Spleen (tissue), 11 donors: ENCODE data around the gene EIF2A. TPM values are rescaled to one million over a fixed set of nuclear protein-coding genes. Genes with fewer than 3 reads are reported as not detected.

ENCODE experiments used
- DNase-seq: peaks from one replicate; pipeline ENCODE4 v3.0.0-alpha.2; 2020
- H3K27ac ChIP-seq, 8 donors: fragments of 200-600 bp; sonication (generic) in 7 of 8; 1 replicate in 4 of 8; 2 replicates in 4 of 8; pipeline versions ENCODE4 v1.5.0 to v1.8.0; 2016 to 2021; ENCODE audit warnings: inconsistent platforms in 4 of 8, mild to moderate bottlenecking in 4 of 8, moderate library complexity in 1 of 8
- H3K27me3 ChIP-seq, 7 donors: fragments of 200-600 bp; sonication (generic) in 6 of 7; replicated peaks in 1 of 7; 1 replicate in 4 of 7; 2 replicates in 3 of 7; pipeline versions ENCODE4 v1.5.0 to v1.8.0; 2016 to 2021; ENCODE audit warnings: inconsistent platforms in 3 of 7, mild to moderate bottlenecking in 1 of 7
- H3K36me3 ChIP-seq, 6 donors: fragments of 200-600 bp; sonication (generic) in 5 of 6; 1 replicate in 4 of 6; 2 replicates in 2 of 6; pipeline versions ENCODE4 v1.5.0 to v1.8.0; 2016 to 2021; ENCODE audit warnings: inconsistent platforms in 2 of 6
- H3K4me1 ChIP-seq, 6 donors: fragments of 200-600 bp; sonication (generic) in 5 of 6; 1 replicate in 3 of 6; 2 replicates in 3 of 6; pipeline versions ENCODE4 v1.5.0 to v1.8.0; 2016 to 2021; ENCODE audit warnings: inconsistent platforms in 3 of 6
- H3K4me3 ChIP-seq, 8 donors: fragments of 200-600 bp; sonication (generic) in 7 of 8; 1 replicate in 4 of 8; 2 replicates in 4 of 8; pipeline versions ENCODE4 v1.5.0 to v1.8.0; 2016 to 2021; ENCODE audit warnings: inconsistent platforms in 4 of 8, mild to moderate bottlenecking in 4 of 8, moderate library complexity in 2 of 8
- H3K9me3 ChIP-seq, 8 donors: fragments of 200-600 bp; sonication (generic) in 7 of 8; 1 replicate in 4 of 8; 2 replicates in 4 of 8; pipeline versions ENCODE4 v1.5.0 to v1.8.0; 2016 to 2021; ENCODE audit warnings: inconsistent platforms in 4 of 8
- POLR2A ChIP-seq, 3 donors: fragments of 450-650 bp; IDR thresholded peaks; one replicate each; pipeline ENCODE4 v1.5.1; 2017; ENCODE audit warnings: antibody characterized with exemption in 3 of 3, mild to moderate bottlenecking in 1 of 3
- POLR2AphosphoS5 ChIP-seq, 3 donors: sonication (generic); formaldehyde crosslinking; IDR thresholded peaks; one replicate each; pipeline ENCODE4 v1.5.1; 2017; ENCODE audit warnings: antibody characterized with exemption in 3 of 3
- WGBS, 5 donors: extraction: QIAGEN DNeasy Blood & Tissue Kit in 3 of 5; methylation state at CpG; one replicate each; pipeline versions ENCODE4 v1.1.5 to v1.1.7; 2013 to 2018; 5-methylcytosine and 5-hydroxymethylcytosine counted together
- intact Hi-C: fragments of 100-400 bp; cut with DNase I; formaldehyde crosslinking; loops from one replicate; pipeline ENCODE4 v1.15.0; 2023; ENCODE audit warnings: low total_unique reads
- polyA plus RNA-seq, 3 donors: library from polyadenylated mRNA; stranded (reverse); fragments of 200-250 nt; gene quantifications; one replicate each; pipeline ENCODE4 v1.2.1, GENCODE V29; 2013
- total RNA-seq, 7 donors: library from RNA; depleted of rRNA in 3 of 7; stranded (reverse); fragments of >200 nt in 3 of 7; fragmentation: NEBNext Ultra II Directional in 4 of 7; extraction: Animal tissue kit (Norgen Biotek cat#: 25700) in 4 of 7; gene quantifications; one replicate each; pipeline versions ENCODE4 v1.1.0 to v1.2.1, GENCODE V29; 2016 to 2021
- TF ChIP-seq, protein P1 (sequence below), 11 experiments: fragments of 200-600 bp in 7 of 11; fragments of 450-650 bp in 4 of 11; sonication (generic) in 4 of 11; IDR thresholded peaks in 8 of 11; conservative IDR thresholded peaks in 3 of 11; 1 replicate in 7 of 11; 2 replicates in 4 of 11; pipeline versions ENCODE4 v1.4.0 to v1.8.0; 2016 to 2021; ENCODE audit warnings: antibody characterized with exemption in 11 of 11, inconsistent platforms in 4 of 11, mild to moderate bottlenecking in 1 of 11
- donor health status: healthy with polysubstance abuse.
- donor health status: DM: no; HTN: no; CAD: no; lungs with moderate emphysema.
- donor health status: DM: no; HTN: no; CAD: no.
- donor health status: Bipolar disorder and iron deficiency.
- donor health status: healthy.
- donor health status: DM: no; HTN: no; CAD: no.
- donor health status: DM: yes; HTN: yes; CAD: no.

Gene EIF2A
- total and polyA plus RNA-seq, 10 donors: 53.7 to 149 (median 78.4) TPM

DNA sequence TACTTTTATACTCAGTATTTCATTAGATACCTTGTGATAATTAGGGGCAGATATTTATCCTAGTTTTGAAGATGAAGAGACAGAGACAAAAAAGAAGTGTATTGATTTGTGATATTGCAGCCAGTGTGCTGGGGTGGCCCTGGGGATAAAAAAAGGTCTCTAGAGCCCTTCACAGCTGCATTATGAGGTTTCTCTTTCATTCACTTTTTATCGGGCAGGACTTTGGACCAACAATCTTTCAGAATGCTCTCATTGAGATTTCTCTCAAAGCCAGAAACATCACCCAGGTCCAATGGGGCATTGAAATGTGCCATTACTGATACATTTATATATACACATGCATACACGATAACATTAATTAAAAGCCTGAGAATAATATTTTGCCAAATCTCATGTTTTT, 36.0 kb downstream of the EIF2A start:
- 75 to 83% (median 81%) methylated on average over 2 of the region's 2 CpGs for WGBS, 5 donors
- Histone ChIP-seq H3K9me3 (no peaks in the 10 kb centered on the region), H3K4me3 (no peak overlapping the region), H3K36me3 (peaks cover 0 to 89% (median 63%) of the 10 kb centered on the region in 6 donors), H3K4me1 (no peaks in the 10 kb centered on the region), H3K27ac (no peak overlapping the region), H3K27me3 (no peaks in the 10 kb centered on the region)
- intact Hi-C loops: no loop called here
- TF ChIP-seq POLR2A (IDR thresholded peaks at IDR 0.05): no peak
- no peak for TF ChIP-seq POLR2AphosphoS5 (IDR thresholded peaks at IDR 0.05)
- TF ChIP-seq, protein P1, sequence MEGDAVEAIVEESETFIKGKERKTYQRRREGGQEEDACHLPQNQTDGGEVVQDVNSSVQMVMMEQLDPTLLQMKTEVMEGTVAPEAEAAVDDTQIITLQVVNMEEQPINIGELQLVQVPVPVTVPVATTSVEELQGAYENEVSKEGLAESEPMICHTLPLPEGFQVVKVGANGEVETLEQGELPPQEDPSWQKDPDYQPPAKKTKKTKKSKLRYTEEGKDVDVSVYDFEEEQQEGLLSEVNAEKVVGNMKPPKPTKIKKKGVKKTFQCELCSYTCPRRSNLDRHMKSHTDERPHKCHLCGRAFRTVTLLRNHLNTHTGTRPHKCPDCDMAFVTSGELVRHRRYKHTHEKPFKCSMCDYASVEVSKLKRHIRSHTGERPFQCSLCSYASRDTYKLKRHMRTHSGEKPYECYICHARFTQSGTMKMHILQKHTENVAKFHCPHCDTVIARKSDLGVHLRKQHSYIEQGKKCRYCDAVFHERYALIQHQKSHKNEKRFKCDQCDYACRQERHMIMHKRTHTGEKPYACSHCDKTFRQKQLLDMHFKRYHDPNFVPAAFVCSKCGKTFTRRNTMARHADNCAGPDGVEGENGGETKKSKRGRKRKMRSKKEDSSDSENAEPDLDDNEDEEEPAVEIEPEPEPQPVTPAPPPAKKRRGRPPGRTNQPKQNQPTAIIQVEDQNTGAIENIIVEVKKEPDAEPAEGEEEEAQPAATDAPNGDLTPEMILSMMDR (IDR thresholded peaks at IDR 0.05 in 8 of 11, conservative IDR thresholded peaks at IDR 0.05 in 3 of 11): no peak
- DNase-seq: no peak

DNA sequence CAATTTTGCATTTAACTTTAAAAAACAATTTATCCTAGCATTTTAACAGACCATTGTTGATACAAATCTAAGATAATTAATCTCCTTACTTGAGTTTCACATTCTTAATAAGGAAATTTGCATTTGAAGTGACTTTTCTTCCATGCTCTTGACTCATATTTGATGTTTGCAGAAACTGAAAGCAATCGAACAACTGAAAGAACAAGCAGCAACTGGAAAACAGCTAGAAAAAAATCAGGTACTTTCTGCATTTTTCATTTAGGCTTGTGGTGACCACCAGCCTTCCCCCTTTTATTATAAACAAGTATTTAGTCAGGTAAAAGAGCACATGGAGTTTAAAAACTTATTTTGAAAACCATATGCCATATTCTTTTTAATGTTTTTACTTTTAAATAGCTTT, 36.4 kb downstream of the EIF2A start:
- no peak for DNase-seq
- WGBS, 5 donors: 52 to 75% (median 69%) methylated on average over 1 of the region's 1 CpG
- TF ChIP-seq, protein P1 (IDR thresholded peaks at IDR 0.05 in 8 of 11, conservative IDR thresholded peaks at IDR 0.05 in 3 of 11): no peak
- Histone ChIP-seq H3K27me3 (no peaks in the 10 kb centered on the region), H3K9me3 (no peaks in the 10 kb centered on the region), H3K27ac (no peak overlapping the region), H3K4me3 (no peak overlapping the region), H3K4me1 (no peaks in the 10 kb centered on the region), H3K36me3 (peaks cover 0 to 86% (median 63%) of the 10 kb centered on the region in 6 donors)
- intact Hi-C loops: no loop called here

DNA sequence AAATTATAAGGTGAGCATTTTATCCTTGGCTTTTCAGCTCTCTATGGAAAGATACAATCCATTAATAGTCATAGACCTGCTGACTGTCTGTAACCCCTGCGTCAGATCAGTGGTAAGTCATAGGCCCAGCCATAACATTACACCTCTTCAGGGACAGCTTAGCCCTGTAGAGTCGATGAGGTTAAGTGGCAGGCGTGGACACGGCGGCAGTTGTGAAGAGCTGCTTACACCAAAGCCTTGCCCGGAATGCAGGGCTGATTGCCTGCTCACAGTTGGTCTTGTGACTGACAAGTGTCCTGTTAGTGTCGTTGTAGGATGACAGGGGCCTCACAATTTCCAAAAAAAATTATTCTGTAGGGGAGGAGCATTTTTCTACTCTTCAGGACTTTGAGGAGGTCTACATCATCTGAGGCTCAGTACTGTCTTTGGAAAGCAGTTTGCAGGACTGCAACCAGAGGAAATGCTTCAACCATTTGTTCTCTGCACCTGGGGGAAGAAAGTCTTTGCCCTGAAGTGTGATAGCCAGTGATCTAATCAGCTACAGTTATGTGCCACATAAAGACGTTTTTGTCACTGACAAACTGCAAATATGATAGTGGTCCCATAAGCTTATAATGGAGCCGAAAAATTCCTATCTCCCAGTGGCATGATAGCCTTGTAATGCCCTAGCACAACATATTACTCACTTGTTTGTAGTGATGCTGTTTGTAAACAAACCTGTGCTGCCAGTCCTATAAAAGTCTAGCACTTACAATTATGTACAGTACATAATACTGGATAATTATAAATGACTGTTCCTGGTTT, 41.6 kb downstream of the EIF2A start:
- no peak for TF ChIP-seq POLR2AphosphoS5 (IDR thresholded peaks at IDR 0.05)
- TF ChIP-seq, protein P1 (IDR thresholded peaks at IDR 0.05 in 8 of 11, conservative IDR thresholded peaks at IDR 0.05 in 3 of 11): no peak
- TF ChIP-seq POLR2A (IDR thresholded peaks at IDR 0.05): no peak
- intact Hi-C loops: no loop called here
- no peaks in the 10 kb centered on the region for H3K9me3 ChIP-seq
- H3K27me3 ChIP-seq: no peaks in the 10 kb centered on the region
- 65 to 75% (median 69%) methylated on average over 9 of the region's 9 CpGs for WGBS, 5 donors
- no peaks in the 10 kb centered on the region for H3K4me1 ChIP-seq
- H3K27ac ChIP-seq: no peak overlapping the region
- H3K4me3 ChIP-seq: no peak overlapping the region
- no peak for DNase-seq
- peaks cover 0 to 42% (median 24%) of the 10 kb centered on the region in 6 donors for H3K36me3 ChIP-seq

DNA sequence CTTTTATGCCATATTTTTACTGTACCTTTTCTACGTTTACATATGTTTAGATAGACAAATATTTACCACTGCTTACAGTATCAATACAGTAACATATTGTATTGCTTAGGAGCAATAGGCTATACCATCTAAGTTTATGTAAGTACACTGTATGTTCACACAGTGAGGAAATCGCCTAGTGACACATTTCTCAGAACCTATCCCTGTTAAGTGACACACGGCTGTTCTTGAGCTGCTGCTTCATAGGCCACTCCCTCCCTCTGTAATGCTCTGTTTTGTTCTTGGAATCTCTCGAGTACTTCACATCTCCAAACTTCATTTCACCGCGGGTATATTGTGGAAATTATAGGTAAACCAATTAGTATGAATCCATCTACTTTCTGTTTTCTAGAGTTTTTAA, 43.2 kb downstream of the EIF2A start:
- no peak overlapping the region for H3K4me3 ChIP-seq
- no peaks in the 10 kb centered on the region for H3K27me3 ChIP-seq
- TF ChIP-seq POLR2A (IDR thresholded peaks at IDR 0.05) (no peak), POLR2AphosphoS5 (IDR thresholded peaks at IDR 0.05) (no peak)
- TF ChIP-seq, protein P1 (IDR thresholded peaks at IDR 0.05 in 8 of 11, conservative IDR thresholded peaks at IDR 0.05 in 3 of 11): no peak
- no peaks in the 10 kb centered on the region for H3K9me3 ChIP-seq
- peaks cover 0 to 27% (median 10%) of the 10 kb centered on the region in 6 donors for H3K36me3 ChIP-seq
- intact Hi-C loops: no loop called here
- H3K4me1 ChIP-seq: no peaks in the 10 kb centered on the region
- H3K27ac ChIP-seq: no peak overlapping the region
- no peak for DNase-seq
- 69 to 86% (median 80%) methylated on average over 6 of the region's 6 CpGs for WGBS, 5 donors
